K562 (cell line): ENCODE measurements around the gene CD52. TPM values are rescaled to one million over a fixed set of nuclear protein-coding genes. Genes with fewer than 3 reads are reported as not detected.

ENCODE experiments used
- ATF1 ChIP-seq, 2 experiments: fragments of 450-650 bp in 1 of 2; IDR thresholded peaks; 2 replicates each; pipeline ENCODE4 v1.6.1; 2016; ENCODE audit warnings: missing compliant biosample characterization in 1 of 2, missing genetic modification characterization in 1 of 2
- BDP1 ChIP-seq: IDR thresholded peaks from 3 replicates; pipeline ENCODE4 v1.6.1; 2011; ENCODE audit not compliant: insufficient read length, insufficient read depth
- BMI1 ChIP-seq: fragments of 150-350 bp; IDR thresholded peaks from 2 replicates; pipeline ENCODE4 v1.6.1; 2014; ENCODE audit warnings: low read length
- CBFA2T2 ChIP-seq: fragments of 450-650 bp; conservative IDR thresholded peaks from 2 replicates; pipeline ENCODE4 v1.6.1; 2017; ENCODE audit warnings: mild to moderate bottlenecking
- CBFA2T3 ChIP-seq: fragments of 450-650 bp; IDR thresholded peaks from 2 replicates; pipeline ENCODE4 v1.6.1; 2017
- CBX8 ChIP-seq: fragments of 200-600 bp; sonication (generic); IDR thresholded peaks from 2 replicates; pipeline ENCODE4 v1.6.1; 2012; ENCODE audit warnings: borderline replicate concordance, mixed run types, low read depth, mild to moderate bottlenecking, moderate library complexity, mixed read lengths, low read length, control low read depth, inconsistent platforms; ENCODE audit not compliant: poor library complexity, severe bottlenecking; ENCODE audit errors: extremely low read depth
- CHD2 ChIP-seq: IDR thresholded peaks from 2 replicates; pipeline ENCODE4 v1.6.1; 2011; ENCODE audit warnings: low read depth, low read length
- CREB3 ChIP-seq: fragments of 450-650 bp; conservative IDR thresholded peaks from 2 replicates; pipeline ENCODE4 v1.6.1; 2016; ENCODE audit warnings: missing genetic modification characterization, low read depth, mild to moderate bottlenecking, missing compliant biosample characterization, moderate library complexity
- DDX20 ChIP-seq: fragments of 450-650 bp; IDR thresholded peaks from 2 replicates; pipeline ENCODE4 v1.6.1; 2016; ENCODE audit warnings: missing genetic modification characterization, low read depth, mild to moderate bottlenecking, missing compliant biosample characterization, moderate library complexity
- ETV6 ChIP-seq, 3 experiments: fragments of 150-350 bp in 1 of 3; sonication (generic) in 1 of 3; formaldehyde crosslinking in 1 of 3; IDR thresholded peaks; 2 replicates each; pipeline versions ENCODE4 v1.6.1 to v1.8.0; 2014 to 2022; ENCODE audit warnings: borderline replicate concordance in 2 of 3, low read depth in 2 of 3, antibody characterized with exemption in 1 of 3, low read length in 1 of 3, mild to moderate bottlenecking in 1 of 3, missing genetic modification reagents in 1 of 3
- FOXA3 ChIP-seq, 2 experiments: fragments of 450-650 bp in 1 of 2; sonication (generic) in 1 of 2; formaldehyde crosslinking; IDR thresholded peaks in 1 of 2; conservative IDR thresholded peaks in 1 of 2; 2 replicates each; pipeline versions ENCODE4 v1.4.0 to v1.8.0; 2020 to 2022; ENCODE audit warnings: mild to moderate bottlenecking in 2 of 2, missing genetic modification reagents in 1 of 2
- HMG20B ChIP-seq: fragments of 250-450 bp; sonication (Bioruptor Pico); IDR thresholded peaks from 2 replicates; pipeline ENCODE4 v1.5.0; 2021; ENCODE audit warnings: mild to moderate bottlenecking
- LCOR ChIP-seq: sonication (generic); formaldehyde crosslinking; IDR thresholded peaks from 2 replicates; pipeline ENCODE4 v1.8.0; 2022; ENCODE audit warnings: mild to moderate bottlenecking, missing genetic modification reagents
- MAFF ChIP-seq: IDR thresholded peaks from 2 replicates; pipeline ENCODE4 v1.6.1; 2012; ENCODE audit warnings: low read length, improper control_type of control experiment
- PTTG1 ChIP-seq: fragments of 450-650 bp; IDR thresholded peaks from 2 replicates; pipeline ENCODE4 v1.6.1; 2016; ENCODE audit warnings: low read depth, mild to moderate bottlenecking, missing genetic modification characterization, missing compliant biosample characterization
- SAFB ChIP-seq: fragments of 200-400 bp; formaldehyde crosslinking; IDR thresholded peaks from 2 replicates; pipeline ENCODE4 v1.6.1; 2017; ENCODE audit warnings: low read depth, low read length, borderline replicate concordance
- SETDB1 ChIP-seq: IDR thresholded peaks from one replicate; pipeline ENCODE4 v1.6.1; 2012; ENCODE audit warnings: low read length, control low read depth, inconsistent platforms
- ZBTB11 ChIP-seq, 3 experiments: fragments of 200-800 bp in 1 of 3; fragments of 250-450 bp in 1 of 3; fragments of 450-650 bp in 1 of 3; sonication (Bioruptor Pico) in 1 of 3; sonication (Bioruptor generic) in 1 of 3; formaldehyde crosslinking in 1 of 3; IDR thresholded peaks; 2 replicates each; pipeline versions ENCODE4 v1.6.1 to v1.8.0; 2016 to 2022; ENCODE audit warnings: mild to moderate bottlenecking in 2 of 3, missing genetic modification characterization in 2 of 3, missing compliant biosample characterization in 1 of 3, moderate library complexity in 1 of 3
- ZFP30 ChIP-seq: fragments of 250-450 bp; sonication (Bioruptor Pico); IDR thresholded peaks from 2 replicates; pipeline ENCODE4 v1.8.0; 2022; ENCODE audit warnings: moderate library complexity, mild to moderate bottlenecking, inconsistent platforms, borderline replicate concordance
- ZKSCAN1 ChIP-seq: fragments of 150-350 bp; IDR thresholded peaks from 2 replicates; pipeline ENCODE4 v1.6.1; 2016; ENCODE audit warnings: low read depth, low read length
- ZNF212 ChIP-seq: fragments of 450-650 bp; formaldehyde crosslinking; IDR thresholded peaks from 2 replicates; pipeline ENCODE4 v1.4.0; 2020; ENCODE audit warnings: mild to moderate bottlenecking
- ZNF445 ChIP-seq: fragments of 250-450 bp; sonication (Bioruptor Pico); IDR thresholded peaks from 2 replicates; pipeline ENCODE4 v1.4.0; 2020; ENCODE audit warnings: low read depth, mild to moderate bottlenecking, moderate library complexity
- ZNF583 ChIP-seq: fragments of 250-450 bp; sonication (Bioruptor Pico); IDR thresholded peaks from 2 replicates; pipeline ENCODE4 v1.4.0; 2020
- ZNF785 ChIP-seq: fragments of 250-450 bp; sonication (Bioruptor Pico); IDR thresholded peaks from 2 replicates; pipeline ENCODE4 v1.4.0; 2020; ENCODE audit warnings: mild to moderate bottlenecking
- polyA plus RNA-seq, 8 experiments: library from polyadenylated mRNA; depleted of rRNA in 4 of 8; stranded (reverse) in 5 of 8; unstranded in 3 of 8; fragments of >200 nt; fragmentation: Nextera tagmentation in 2 of 8; fragmentation: Illumina TruSeq in 1 of 8; extraction: Ambion mirVana in 2 of 8; extraction: Trizol in 1 of 8; gene quantifications; 2 replicates each; pipeline versions ENCODE4 v1.2.1 to v1.2.3, GENCODE V29; 2011 to 2014; ENCODE audit warnings: inconsistent platforms in 1 of 8, missing spikeins in 1 of 8
- total RNA-seq, 7 experiments: library from RNA; depleted of rRNA in 6 of 7; stranded (reverse); fragments of >200 nt in 6 of 7; fragmentation: Illumina TruSeq in 2 of 7; extraction: Trizol in 2 of 7; gene quantifications; 2 replicates each; pipeline versions ENCODE4 v1.2.1 to v1.2.3, GENCODE V29; 2011 to 2021; ENCODE audit warnings: low replicate concordance in 1 of 7

Gene CD52
- total and polyA plus RNA-seq, 9 of the 15 experiments (the other 6 are each of a cell fraction or from before 2014, with no cell fraction given): 34.9 to 488 (median 173) TPM

DNA sequence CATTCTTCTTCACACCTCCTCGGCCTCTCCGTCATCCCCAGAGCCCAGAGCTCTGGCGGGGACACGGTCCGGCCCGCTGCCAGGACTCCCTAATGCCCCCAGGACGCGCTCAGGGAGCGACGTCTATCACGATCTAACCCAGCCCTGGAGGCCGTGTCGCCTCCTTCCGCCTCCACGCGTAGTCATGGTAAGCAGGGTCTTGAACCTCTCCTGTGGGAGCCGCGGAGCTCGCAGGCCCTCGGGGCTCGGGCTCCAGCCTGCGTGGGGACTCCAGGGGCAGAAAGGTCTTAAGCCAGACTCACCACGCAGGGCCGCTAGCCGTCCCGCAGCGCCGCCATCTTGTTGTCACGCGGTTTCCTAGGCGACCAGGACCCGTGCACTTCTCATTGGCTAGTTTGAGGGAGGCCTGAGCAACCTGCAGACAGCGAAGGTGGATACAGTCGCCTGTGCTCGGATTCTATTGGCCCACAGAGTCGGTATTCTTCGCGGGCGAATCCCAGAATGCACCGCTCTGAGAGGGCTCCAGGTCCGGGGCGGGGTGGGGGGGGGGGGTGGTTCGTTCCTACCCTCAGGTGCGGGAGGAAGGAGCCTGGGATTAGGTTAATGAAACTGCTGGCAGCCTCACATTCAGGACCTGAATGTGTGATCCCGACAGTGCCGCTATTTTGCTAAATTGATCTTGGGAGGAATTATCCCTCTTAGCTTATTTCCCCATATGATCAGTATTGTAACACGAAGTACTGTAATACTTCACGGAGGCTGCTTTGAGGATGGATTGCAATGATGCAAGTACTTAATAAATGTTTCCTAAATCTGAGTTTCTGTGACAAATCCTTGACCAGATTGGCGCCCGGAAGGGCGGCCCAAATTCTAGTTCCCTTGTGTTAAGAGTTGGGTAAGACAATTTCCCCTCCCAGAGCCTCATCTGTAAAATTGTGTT, 11.2 kb upstream of the CD52 start, which contains the start of gene UBXN11 (continued):
- TF ChIP-seq CBFA2T2: no peak
- no peak for TF ChIP-seq MAFF
- no peak for TF ChIP-seq SAFB
- no peak for TF ChIP-seq ATF1 (CRISPR knock-in tag; IDR thresholded peaks at IDR 0.05)
- TF ChIP-seq ATF1 (tag; IDR thresholded peaks at IDR 0.05): peak; percentile 74
- 0 out of 2 replicates have a peak, but pooled peaks have one; percentile 28 for TF ChIP-seq CREB3 (tag)
- no peak for TF ChIP-seq ZBTB11 (CRISPR knock-in tag; IDR thresholded peaks at IDR 0.05)
- no peak; the same call in none of the 2 replicates for TF ChIP-seq CHD2
- TF ChIP-seq ZNF583 (CRISPR knock-in tag): no peak
- no peak for TF ChIP-seq CBX8
- no peak for TF ChIP-seq HMG20B (CRISPR knock-in tag)
- TF ChIP-seq BMI1: peak; percentile 92
- no peak for TF ChIP-seq FOXA3 (CRISPR knock-in tag; conservative IDR thresholded peaks at IDR 0.05 in 1 of 2, IDR thresholded peaks at IDR 0.05 in 1 of 2)
- no peak for TF ChIP-seq DDX20
- no peak for TF ChIP-seq ZNF785 (CRISPR knock-in tag)
- TF ChIP-seq PTTG1 (tag): no peak
- TF ChIP-seq SETDB1: no peak
- TF ChIP-seq ZNF445 (CRISPR knock-in tag): no peak
- no peak for TF ChIP-seq CBFA2T3
- TF ChIP-seq ZFP30: no peak
- no peak for TF ChIP-seq LCOR (CRISPR knock-in tag)
- no peak for TF ChIP-seq BDP1
- TF ChIP-seq ETV6 (IDR thresholded peaks at IDR 0.05; ENCODE audit: borderline replicate concordance in 1 of 2, low read depth in 2 of 2, low read length in 1 of 2): no peak
- no peak for TF ChIP-seq ETV6 (CRISPR knock-in tag; IDR thresholded peaks at IDR 0.05; ENCODE audit: borderline replicate concordance)
- TF ChIP-seq ZKSCAN1: no peak
- TF ChIP-seq ZNF212: no peak
